ENCODE measurements around the gene SMO.
"Not testable (repeated sequence)": the region's sequence is repeated elsewhere in the genome, so short reads cannot be mapped to it uniquely, and the experiment has no call there.

The SMO gene

DNA sequence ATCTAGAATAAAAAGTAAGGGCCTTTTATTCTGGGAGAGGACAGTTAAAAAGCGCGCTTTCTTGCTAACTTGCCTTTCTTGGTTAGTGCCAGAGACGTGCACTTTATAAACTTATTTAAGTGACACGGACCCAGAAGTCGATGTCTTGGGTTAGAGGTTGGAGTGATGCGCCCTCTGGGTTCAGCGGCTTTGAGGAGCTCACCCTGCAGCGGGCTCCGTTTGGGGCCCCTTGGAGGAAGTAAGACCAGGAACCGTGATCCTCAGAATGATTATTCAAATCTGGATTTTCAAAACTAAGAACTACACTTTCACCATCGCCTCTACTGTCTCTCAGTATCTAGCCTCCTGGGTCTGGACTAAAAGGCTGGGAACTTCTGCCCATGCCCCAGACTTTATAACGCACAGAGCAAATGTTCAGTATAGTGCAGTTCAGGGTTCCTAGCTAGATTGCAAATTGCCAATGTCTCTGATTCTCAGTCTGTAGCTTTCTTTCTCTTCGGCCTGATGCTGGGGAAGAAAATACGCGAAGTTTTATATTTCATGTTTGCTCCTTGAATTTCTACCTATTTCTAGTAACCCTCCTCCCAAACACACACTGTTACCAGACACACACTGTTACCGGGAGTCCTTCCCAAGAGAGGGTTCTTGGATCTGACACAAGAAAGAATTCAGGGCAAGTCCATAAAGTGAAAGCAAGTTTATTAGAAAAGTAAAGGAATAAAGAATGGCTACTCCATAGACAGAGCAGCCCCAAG is 18.6 kb upstream of the SMO start:
- no peak for DNase-seq

GRCh38 chr7:129170441-129171021 is 17.9 kb upstream of the SMO start:
- DNase-seq = no peak

GRCh38 chr7:129173861-129174260 is 14.6 kb upstream of the SMO start:
- not testable (repeated sequence) for DNase-seq

DNA sequence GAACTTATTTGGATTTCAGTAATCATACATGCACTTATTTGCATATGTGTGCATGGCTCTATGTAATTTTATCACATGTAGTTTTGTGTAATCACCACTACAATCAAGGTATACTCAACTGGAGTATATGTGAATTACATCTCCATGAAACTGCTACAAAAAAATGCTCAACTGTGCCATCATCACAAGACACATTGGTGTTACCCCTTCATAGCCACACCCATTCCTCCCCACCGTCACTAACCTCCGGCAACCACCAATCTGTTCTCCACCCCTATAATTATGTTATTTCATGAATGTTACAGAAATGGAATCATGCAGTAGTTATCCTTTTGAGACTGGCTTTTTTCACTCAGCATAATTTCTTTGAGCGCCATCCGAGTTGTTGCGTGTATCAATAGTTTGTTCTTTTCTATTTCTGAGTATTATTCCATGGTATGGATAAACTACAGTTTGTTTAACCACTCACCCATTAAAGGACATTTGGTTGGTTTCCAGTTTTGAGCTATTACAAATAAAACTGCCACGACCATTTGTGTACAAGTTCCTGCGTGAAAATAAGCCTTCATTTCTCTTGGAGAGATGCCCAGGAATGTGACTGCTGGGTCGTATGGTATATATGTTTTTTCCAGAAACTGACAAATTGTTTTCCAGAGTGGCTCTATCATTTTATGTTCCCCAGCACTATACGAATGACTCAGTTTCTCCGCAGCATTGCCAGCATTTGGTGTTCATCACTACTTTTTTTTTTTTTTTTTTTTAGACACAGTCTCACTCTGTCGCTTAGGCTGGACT is 11.3 kb upstream of the SMO start:
- no peak for DNase-seq

DNA sequence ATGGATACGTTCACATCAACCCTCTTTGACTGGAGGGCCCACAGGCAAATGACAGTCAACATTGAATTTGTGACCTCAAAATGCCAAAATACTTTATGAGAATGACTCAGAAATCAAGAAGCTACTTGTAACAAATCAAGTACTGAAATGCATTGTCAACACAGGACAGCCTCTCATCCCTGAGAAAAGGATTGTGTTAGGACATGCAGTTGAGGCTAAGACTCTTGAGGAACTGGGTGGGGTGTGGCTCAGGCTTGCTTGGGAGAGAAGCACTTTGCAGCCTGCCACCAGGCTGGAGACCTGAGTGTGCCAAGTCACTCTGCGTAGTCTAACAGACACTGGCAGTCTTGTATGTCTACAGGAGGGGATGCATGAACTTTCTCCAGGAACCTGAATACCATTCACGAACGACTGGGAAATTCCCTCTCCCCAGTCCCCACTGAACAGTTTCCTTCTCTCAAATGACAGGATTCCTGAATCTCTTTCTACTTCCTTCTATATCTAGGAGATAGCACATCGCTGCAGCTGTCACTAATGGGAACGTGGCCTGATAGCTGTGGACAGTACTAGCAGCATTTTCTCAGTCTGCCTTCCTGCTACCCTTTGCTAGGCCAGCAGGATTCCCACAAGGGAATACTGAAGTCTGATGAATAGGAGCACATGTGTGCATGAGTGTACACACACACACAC is 3.3 kb upstream of the SMO start:
- DNase-seq = no peak

GRCh38 chr7:129186749-129187260 is 1.6 kb upstream of the SMO start:
- DNase-seq = no peak

DNA sequence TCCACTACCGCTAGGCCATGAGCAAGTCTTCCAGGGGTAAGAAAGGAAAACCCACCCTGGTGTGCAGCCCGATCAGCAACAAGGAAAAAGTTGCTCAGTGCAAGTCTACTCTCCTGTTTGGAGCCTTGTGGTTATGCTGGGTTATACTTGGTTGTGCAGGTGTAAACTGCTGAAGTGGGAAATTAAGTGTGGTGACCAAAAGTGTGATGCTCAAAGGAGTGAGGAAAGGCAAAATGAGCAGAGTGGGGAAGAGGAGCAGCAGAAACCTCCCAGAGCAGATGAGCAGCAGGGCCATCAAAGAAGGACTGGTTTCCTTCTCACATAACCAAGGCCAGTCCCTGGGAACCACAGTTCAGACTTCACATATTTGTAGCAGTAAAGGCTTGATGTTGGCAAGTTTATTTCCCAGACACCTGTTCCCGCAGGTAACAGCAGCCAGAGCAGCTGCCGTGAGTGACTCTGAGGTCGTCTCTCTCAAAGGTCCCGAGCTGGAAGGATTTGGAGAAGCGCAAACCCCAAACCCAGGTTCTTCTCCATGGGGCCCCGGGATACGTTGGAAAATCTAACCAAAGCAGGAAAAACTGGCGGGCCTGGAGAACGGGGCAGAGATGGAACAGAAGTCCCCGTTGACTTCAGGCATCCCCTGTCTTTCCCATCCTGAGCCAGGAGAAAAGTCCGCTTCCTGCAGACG is 607 bp upstream of the SMO start:
- DNase-seq = no peak

- DNase-seq = no peak
Measured at GRCh38 chr7:129188892-129189660, 643 bp downstream of the SMO start.

DNA sequence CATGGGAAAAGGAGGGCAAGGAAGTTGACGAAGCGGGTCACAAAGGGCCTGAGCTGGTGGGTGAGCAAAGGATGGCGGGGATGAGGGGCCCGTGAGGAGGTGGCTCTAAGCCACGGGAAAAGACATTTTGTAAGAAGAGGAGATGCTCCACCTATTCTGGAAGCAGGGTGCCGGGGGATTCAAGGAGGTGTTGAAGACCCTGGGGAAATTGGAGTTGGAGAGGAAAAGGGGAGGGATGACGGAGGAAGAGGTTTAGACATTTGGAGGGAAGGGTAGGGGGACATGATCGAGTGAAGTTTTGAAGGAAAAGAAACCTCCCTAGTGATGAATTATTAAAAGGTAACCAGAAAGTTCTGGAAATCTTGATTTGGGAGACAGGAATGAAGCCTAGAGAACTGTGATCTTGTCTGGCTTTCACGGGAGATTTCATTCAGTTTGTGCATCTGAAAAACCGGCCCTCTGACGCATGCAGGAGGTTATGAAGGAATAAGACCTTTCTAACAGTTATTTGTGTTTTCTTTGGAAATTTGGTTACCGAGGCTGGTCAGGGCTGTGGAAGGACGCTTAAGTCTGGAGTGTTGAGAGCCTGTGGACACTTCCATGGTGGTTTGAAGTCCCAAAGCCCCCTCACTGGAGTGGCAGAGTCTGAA is 1.4 kb downstream of the SMO start:
- no peak for DNase-seq

DNA sequence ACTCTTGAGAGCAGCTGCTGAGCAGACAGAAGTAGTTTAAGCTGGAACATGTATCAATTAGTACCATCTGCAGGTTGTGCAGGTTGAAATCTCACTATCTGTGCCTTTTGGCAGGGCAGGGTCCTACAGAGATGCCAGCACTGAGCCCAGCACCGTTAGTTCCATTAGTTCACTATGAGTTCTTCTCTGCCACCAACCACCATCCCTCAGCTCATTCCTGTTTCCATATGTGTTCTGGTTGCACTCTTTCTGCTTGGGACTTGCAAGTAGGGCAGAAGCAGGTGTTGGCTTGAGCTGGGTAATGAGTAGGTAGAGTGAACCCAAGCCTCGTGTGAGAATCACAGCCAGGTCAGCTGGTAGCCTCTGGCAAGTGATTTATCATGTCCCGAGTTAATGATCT is 2.8 kb downstream of the SMO start:
- DNase-seq = no peak

- DNase-seq = no peak
Measured at GRCh38 chr7:129193892-129194291, 5.5 kb downstream of the SMO start.

- DNase-seq = no peak
Measured at GRCh38 chr7:129197771-129198170, 9.3 kb downstream of the SMO start.

DNA sequence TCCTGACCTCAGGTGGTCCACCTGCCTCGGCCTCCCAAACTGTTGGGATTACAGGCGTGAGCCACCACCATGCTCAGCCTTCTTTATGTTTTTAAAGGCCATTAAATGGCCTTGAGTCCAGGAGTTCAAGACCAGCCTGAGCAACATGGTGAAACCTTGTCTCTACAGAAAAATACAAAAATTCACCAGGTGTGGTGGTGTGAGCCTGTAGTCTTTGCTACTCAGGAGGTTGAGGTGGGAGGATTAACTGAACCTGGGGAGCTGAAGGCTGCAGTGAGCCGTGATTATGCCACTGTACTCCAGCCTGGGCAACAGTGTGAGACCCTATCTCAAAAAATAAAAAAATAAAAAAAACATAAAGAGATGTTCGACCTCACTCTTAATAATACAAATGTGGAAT is 11.0 kb downstream of the SMO start:
- DNase-seq = no peak

GRCh38 chr7:129202058-129202777 is 13.8 kb downstream of the SMO start:
- no peak for DNase-seq

GRCh38 chr7:129203050-129203741 is 14.8 kb downstream of the SMO start:
- DNase-seq = no peak

DNA sequence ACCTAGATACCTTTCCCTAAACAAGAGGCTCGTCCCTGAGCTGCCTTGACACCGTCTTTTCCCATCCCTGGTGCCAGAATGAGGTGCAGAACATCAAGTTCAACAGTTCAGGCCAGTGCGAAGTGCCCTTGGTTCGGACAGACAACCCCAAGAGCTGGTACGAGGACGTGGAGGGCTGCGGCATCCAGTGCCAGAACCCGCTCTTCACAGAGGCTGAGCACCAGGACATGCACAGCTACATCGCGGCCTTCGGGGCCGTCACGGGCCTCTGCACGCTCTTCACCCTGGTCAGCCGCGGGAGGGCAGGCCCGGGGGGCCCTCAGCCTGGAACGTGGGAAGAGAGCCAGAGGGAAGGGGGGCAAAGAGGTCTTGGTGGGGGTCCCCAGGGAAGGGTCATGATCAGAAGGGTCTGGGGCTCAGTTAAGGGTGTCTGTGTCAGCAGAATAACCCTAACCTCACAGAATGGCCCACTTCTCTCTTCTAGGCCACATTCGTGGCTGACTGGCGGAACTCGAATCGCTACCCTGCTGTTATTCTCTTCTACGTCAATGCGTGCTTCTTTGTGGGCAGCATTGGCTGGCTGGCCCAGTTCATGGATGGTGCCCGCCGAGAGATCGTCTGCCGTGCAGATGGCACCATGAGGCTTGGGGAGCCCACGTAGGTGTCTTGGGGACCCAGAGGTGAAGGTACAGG is 16.8 kb downstream of the SMO start:
- no peak for DNase-seq

DNA sequence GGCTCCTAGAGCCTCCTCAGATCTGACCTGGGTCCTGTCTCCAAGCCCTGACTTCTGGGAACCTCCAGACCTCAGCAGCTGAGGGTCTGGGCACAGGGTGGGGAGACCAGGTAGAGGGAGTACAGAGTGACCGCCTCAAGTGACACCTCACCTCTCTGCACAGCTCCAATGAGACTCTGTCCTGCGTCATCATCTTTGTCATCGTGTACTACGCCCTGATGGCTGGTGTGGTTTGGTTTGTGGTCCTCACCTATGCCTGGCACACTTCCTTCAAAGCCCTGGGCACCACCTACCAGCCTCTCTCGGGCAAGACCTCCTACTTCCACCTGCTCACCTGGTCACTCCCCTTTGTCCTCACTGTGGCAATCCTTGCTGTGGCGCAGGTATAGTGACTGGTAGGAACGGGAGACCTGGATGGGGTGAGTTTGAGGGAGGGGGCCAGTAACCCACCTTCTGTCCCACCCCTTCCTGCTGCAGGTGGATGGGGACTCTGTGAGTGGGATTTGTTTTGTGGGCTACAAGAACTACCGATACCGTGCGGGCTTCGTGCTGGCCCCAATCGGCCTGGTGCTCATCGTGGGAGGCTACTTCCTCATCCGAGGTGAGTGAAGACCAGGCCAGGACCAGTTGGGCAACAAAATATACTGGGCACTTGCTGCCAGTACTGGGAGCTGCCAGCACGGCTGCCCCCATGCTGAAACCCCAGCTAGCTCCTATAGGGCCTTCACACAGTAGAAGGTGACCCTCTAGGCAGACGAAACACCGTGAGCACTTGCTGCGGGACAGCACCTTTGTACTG is 17.8 kb downstream of the SMO start:
- DNase-seq = no peak

DNA sequence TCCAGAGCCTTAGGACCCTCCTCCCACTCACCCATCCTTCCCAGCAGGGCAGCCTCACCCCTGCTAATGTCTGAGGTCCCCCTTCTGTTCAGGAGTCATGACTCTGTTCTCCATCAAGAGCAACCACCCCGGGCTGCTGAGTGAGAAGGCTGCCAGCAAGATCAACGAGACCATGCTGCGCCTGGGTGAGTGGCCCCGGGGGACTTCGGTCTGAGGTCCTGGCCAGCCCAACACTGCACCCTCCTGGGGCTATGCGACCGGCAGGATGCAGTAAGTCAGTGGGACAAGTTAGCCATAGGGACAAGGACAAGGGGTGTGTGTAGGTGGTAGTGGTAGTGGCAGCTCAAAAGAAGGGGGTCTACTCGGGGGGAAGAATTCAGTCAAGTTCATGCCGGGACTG is 20.2 kb downstream of the SMO start:
- DNase-seq = no peak
